ENCODE results near the gene TRAPPC11.

DNA sequence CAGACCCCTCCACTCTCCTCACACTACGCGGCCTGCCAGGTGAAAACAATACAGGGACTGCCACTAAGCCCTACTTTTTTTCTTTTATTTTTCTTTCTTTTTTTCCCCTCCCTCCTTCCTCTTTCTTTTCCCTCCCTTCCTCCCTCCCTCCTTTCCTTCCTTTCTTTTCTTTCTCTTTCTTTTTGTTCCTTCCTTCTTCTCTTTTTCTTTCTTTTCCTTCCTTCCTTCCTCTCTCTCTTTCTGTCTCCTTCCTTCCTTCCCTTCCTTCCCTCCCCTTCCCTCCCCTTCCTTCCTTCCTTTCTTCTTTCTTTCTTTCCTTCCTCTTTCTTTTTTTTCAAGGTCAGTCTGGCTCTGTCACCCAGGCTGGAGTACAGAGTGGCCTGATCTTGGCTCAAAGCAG, 42.0 kb upstream of the TRAPPC11 start:
- TF ChIP-seq, protein P1, sequence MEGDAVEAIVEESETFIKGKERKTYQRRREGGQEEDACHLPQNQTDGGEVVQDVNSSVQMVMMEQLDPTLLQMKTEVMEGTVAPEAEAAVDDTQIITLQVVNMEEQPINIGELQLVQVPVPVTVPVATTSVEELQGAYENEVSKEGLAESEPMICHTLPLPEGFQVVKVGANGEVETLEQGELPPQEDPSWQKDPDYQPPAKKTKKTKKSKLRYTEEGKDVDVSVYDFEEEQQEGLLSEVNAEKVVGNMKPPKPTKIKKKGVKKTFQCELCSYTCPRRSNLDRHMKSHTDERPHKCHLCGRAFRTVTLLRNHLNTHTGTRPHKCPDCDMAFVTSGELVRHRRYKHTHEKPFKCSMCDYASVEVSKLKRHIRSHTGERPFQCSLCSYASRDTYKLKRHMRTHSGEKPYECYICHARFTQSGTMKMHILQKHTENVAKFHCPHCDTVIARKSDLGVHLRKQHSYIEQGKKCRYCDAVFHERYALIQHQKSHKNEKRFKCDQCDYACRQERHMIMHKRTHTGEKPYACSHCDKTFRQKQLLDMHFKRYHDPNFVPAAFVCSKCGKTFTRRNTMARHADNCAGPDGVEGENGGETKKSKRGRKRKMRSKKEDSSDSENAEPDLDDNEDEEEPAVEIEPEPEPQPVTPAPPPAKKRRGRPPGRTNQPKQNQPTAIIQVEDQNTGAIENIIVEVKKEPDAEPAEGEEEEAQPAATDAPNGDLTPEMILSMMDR (IDR thresholded peaks at IDR 0.05; ENCODE audit: insufficient read depth, low read depth, low read length): no peak
- no peak for TF ChIP-seq EZH2 (IDR thresholded peaks at IDR 0.05; ENCODE audit: insufficient read depth, low read length)
